HG02588 (cell line): ENCODE results near the gene RFC5.
"Not testable (repeated sequence)": the region's sequence is repeated elsewhere in the genome, so short reads cannot be mapped to it uniquely, and the experiment has no call there.

Experiments
- ATAC-seq: cut with Tn5 transposase; IDR thresholded peaks from one replicate; pipeline ENCODE4 v1.9.1; 2021; ENCODE audit warnings: mild to moderate bottlenecking, moderate library complexity; ENCODE audit not compliant: unreplicated experiment

RFC5 gene

DNA sequence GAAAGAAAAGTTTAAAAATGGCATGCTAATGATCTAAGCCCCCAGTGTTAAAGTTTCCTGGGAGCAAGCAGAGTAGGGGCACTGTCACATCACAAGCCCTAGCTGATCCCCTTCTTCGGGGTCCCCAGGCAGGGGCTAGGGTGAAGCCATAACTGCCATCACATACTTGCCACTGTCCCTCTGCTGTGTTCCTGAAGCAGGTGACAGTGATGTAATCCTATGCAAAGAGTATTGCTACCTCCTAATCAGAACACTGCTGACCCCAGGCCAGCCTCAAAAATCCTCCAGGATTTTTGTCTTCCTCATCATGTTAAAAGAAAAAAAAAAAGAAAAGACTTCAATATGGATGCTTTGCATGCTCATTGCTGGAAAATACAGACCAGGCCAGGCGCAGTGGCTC is 1.2 kb upstream of the RFC5 start:
- no peak for ATAC-seq

DNA sequence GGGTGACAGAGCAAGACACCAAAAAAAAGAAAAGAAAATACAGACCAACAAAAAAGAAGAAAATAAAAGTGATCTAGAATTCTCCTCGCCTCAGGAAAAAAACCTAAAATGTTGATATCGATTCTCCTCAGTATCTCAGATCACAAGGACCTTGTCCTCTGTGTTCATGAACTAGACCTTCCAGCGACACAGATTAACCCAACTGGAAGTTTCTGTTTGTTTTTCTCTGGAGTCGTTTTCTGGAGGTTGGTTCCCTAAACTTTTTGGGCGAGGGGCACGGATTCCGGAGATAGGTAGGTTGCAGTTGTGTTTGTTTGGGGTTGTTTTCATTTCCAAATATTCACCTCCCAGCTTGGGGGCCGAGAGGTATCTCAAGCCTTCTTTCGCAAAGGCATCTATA is 559 bp upstream of the RFC5 start:
- no peak for ATAC-seq

DNA sequence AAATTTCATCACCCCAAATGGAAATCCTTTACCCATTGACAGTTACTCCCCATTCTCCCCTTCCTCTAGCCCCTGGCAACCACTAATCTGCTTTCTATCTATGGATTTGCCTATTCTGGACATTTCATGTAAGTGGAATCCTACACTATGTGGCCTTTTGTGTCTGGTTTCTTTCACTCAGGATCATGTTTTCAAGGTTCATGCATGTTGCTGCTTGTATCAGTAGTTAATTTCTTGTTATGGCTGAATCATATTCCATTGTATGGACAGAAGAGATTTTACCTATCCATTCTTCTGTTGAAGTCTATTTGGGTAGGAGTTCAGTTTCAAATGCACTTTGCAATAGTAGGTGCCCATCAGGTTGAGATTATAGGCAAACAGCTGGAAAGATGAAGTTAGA is 1.4 kb downstream of the RFC5 start:
- ATAC-seq = no peak

DNA sequence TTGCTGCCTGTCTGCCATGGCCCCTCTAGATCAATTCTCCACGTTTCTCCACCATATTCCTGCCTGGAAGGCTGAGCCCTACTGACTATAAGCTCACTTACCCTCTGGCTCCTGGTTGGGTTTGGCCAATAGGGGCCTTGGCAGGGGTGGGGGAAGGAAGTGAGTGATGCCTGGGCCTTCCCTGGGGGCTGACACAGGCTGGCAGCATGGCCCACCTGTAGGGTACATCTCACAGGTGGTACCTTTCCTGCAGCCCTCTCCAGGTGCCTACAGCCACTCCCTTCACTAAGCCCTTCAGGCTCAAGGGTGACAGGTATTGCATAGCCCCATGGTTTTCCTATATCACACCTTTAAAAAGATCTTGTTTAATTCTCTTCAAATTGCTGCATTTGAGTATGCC is 3.5 kb downstream of the RFC5 start:
- no peak for ATAC-seq

DNA sequence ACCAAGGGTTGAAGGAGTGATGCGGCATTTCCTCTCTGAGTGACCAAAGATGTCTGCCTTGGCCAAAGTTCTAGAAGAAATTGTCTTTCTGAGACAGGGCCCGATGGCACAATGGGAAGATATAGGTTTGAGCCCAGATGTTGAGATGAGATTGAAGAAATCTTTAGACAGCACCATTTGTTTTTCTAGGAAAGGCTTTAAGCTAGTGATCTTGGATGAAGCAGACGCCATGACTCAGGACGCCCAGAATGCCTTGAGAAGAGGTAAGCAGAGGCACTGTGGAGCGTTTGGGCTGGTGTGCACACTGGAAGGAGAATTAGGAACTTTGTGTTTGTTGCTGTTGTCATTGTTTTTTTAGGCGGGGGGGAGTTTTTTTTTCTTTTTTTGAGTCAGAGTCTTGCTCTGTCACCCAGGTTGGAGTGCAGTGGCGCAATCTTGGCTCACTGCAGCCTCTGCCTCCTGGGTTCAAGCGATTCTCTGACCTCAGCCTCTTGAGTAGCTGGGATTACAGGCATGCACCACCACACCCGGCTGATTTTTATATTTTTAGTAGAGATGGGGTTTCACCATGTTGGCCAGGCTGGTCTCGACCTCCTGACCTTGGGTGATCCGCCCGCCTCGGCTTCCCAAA is 5.7 kb downstream of the RFC5 start:
- not testable (repeated sequence) for ATAC-seq

DNA sequence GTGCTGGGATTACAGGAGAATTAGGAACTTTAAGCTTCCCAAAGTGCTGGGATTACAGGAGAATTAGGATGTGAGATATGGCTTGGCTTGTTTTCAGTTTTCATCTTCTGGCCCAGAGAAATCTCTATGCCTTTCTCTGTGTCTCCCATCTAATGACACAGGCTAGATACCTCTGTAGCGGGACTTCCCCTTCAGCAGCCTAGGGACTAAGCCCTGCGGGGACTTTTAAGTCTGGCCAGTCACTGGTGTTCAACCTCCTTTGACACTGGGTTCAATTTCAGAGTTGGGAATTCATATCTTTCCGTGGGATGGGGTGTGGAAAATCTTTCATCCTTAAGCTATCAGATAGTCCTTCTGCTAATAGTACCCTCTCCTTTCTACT is 6.2 kb downstream of the RFC5 start:
- ATAC-seq = no peak

DNA sequence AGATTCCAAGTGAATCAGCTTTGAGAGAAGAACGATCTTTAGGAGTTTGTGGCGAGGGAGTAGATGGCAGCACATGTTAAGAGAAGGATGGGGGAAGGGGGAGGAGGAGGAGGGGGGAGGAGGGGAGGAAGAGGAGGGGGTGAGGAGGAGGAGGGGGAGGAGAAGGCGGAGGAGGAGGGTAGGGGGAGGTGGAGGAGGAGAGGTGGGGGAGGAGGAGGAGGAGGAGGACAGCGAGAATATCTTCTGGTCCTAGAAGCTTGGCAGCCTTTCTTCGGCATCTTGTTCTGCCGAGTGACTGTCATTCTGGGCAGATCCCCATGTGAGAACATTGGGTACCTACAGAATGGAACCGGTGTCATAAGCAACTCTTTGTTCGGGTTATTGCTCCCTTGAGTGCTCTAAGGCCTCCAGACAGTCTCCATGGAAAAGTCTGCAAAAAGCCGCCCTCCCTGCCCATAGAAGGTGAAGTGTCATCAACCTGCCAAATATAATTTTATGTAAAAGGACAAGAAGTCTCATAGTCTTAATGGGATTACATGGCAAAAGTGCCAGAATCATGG is 6.9 kb downstream of the RFC5 start:
- ATAC-seq = no peak

DNA sequence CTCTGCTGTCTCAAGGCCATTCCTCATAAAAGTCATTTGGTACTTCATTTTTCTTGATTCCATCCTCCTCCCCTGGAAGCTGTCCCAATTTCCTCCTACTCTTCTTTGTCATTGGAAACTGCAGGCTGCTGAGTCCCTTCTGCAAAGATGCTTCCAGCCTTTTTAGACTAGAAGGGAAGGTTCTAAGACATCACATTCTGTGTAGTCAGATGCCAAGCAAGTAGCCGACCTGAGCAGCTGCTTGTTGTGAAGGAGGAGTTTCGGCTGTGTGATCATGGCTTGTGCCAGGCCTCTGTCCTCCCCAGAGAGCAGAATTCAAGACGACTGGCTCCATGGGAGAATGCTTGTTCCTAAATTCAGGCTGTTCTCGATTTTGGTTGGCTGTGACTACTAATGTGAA is 8.7 kb downstream of the RFC5 start:
- no peak for ATAC-seq

DNA sequence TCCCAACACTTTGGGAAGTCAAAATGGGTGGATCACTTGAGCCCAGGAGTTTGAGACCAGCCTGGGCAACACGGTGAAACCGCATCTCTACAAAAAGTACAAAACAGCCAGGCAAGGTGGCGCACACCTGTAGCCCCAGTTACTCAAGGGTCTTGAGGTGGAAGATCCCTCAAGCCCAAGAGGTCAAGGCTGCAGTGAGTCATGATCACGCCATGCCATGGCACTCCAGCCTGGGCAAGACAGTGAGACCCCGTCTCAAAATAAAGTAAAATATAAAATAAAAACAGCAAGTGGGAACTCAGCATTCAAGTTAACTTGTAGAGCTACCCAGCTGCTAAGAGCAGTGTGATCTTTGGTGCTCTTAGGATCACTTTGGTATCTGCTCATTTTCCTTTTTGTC is 12.7 kb downstream of the RFC5 start:
- no peak for ATAC-seq

DNA sequence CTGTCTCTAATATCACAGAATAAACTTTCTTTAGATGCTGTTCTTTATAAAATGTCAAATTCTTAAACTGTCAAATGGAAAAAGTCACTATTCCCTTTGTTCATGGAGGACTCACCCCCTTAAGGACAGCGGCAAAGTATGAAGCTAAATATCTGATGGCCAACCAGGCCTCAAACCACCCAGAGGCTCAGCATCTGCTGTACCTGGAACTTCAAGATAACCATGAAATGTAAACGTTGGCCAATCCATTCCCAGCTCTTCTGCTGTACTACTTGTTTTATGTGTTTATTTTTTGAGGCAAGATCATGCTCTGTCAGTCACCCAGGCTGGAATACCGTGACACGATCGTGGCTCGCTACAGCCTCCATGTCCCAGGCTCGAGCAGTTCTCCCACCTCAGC is 15.7 kb downstream of the RFC5 start:
- no peak for ATAC-seq

DNA sequence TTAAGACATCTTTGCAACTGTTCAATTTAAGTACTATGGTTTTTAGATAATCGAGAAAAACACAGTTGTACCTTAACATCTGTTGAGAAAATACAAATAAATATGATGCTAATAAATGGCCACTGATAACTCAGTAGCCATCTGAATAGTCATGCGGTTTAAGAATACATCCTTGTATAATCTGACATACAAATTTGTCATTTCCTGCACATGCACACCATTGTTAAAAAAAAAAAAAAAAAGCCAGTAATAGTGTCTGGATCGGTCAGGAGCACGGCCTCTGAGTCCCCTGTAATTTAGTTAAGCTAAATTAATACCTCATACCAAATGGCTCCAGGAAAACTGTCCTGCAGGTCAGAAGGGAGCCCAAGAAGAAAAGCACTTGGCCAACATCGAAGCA is 16.8 kb downstream of the RFC5 start:
- no peak for ATAC-seq

DNA sequence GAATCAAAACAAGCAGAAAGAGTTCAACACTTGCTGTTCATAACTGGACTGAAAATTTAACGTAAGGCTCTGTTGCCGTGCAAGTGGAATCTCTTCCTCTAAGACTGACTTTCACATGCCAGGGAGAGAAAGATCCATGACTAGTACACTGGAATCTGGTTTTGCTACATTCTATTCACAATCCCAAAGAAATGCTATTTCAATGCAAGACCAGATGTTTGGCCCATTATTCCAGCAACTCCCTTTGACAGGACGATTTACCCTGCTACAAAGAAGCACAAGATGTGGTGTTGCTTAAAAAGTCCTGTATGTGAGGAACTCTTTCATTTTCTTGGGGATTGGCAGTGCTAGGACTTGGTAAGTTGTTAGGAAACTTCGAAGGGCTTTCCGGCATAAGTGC is 17.4 kb downstream of the RFC5 start:
- ATAC-seq = no peak

DNA sequence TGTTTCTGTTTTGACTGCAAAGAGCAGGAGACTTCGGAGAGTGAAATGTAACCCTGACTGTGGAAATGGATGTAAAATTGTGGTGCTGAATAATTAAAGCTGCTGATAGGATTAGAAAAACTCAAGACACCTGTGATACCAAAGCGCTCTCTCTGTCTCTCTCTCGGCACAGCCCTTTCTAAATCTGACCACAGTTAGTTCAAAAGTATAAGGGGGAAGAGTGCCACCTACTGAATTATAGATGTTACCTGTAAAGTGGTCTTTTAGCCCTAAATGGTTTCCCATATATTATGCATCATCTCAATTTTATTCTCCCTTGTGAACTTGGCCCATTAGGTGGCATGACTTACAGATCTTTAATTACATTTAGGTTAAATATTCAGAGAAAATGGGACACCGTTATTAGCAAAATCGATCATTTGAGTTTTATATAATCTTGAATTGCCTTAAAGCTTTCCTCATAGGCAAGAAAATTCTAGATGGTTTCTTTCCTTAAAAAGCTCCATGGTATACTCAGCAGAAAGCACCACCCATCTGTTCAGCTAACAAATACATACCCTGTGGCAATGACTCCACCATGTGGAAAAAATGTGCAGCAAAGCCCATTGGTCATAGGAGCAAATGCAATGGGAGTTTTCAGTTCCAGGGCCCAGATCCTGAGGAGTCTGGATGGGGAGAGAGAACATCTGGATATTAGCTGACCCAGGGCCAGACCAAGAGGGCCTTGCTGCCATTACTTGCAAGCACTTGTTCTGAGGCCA is 18.1 kb downstream of the RFC5 start:
- ATAC-seq = no peak

DNA sequence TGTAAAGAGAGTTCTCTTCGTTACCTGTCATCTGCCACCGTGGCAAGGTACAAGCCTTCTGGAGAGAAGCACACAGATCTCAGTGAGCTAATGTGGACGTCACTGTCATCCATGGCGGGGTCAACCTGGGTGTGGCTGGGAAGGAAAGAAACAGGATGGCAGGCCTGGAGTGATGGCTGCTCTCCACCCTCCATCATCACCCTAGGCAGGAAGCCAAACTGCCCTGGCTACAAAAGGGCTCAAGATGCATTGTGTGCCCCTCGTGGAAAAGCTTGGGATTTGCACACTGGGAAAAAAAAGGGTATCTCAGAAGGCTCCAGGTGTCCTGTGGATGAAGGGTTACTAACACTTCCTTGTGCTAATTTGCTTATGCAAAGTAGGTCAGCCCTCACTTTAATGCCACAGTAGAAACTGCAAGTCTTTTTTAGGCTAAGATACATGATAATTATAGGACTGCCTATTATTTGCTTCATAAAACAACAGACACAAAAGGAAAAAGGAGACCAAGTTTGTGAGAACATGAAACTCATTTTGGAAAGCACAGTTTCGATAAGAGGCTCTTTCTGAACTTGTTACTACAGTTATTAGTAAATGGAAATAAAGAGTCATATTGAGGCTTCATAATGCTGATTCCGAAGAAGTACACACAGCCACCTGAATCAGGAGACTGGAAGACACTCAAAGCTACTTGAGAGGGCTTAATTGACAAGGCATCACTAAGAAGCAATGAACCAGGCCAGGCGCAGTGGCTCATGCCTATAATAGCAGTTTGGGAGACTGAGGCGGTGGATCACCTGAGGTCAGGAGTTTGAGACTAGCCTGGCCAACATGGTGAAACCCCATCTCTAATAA is 18.9 kb downstream of the RFC5 start:
- ATAC-seq = peak; percentile 74

DNA sequence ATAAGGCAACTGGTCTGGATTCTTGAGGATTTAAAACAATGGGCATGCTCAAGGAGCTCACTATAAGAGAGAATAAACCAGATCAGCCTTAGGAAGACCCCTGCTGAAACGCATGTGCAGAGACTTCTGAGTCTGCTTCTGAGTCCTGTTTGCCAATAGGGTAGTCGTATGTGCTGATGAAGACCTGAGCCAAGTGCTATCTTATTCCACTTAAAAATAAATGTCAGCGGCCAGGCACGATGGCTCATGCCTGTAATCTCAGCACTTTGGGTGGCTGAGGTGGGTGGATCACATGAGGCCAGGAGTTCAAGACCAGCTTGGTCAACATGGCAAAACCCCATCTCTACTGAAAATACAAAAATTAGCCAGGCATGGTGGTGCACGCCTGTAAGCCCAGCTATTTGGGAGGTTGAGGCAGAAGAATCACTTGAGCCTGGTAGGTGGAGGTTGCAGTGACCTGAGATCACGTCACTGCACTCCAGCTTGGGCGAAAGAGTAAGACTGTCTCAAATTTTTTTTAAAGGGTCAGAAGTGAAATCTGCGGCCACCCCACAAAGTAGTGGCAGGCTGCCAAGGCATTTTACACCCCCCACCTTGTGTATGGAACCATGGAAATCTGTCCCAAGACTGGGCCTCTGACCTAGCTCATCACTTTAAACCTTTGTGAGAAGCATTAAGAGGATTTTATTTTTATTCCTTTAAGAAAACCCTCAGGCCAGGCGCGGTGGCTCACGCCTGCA is 20.3 kb downstream of the RFC5 start:
- no peak for ATAC-seq

DNA sequence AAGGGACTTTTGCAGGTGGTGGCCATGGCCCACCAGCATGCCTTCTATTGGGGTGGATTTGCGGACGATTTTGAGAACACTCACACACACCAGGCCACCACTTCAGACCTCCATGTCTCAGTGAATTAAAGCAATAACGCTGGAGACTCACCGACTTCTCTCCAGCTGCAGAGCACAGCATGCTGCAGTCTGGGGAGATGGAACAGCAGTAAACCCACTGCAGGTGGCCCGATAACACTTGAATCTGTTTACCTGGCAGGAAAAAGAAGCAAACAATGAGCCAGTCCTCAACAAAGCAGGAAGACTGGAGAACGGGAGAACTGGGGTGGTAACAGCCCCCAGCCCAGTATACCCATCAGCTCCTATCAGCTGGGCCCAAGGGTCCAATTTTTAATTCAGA is 21.6 kb downstream of the RFC5 start:
- no peak for ATAC-seq

DNA sequence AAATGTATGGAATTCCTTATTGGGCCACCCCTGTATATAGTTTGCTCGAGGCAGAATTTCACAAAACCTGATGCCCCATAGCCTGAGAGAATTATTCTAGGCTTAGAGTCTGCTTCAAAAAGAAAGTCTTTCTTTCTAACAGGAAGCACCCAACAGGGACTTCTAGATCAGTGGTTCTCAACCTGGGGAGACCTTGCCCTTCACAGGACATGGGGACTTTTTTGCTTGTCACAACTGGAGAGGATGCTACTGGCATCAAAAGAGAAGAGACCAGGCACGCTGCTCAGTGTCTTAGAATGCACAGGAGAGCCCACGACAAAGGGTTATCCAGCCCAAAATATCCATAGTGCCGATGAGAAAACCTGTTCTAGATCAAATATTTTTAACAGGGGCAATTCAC is 25.6 kb downstream of the RFC5 start:
- no peak for ATAC-seq

DNA sequence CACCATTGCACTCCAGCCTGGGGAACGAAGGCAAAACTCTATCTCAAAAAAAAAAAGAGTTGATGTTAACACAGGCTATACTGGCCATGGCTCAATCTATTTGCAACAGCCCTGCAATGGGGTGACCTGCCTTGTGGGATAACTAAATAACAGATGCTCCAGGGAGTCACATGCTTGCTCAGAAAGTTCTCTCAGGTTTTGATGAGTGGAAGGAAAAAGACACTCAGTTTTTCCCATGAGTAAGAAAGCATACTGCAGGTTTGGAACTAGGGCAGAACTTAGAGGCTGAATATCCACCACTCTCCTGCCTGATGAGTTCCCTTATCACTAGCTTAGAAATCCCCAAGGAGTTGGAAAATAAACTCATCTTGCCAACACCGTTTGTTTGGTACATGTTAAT is 27.6 kb downstream of the RFC5 start:
- ATAC-seq = no peak

DNA sequence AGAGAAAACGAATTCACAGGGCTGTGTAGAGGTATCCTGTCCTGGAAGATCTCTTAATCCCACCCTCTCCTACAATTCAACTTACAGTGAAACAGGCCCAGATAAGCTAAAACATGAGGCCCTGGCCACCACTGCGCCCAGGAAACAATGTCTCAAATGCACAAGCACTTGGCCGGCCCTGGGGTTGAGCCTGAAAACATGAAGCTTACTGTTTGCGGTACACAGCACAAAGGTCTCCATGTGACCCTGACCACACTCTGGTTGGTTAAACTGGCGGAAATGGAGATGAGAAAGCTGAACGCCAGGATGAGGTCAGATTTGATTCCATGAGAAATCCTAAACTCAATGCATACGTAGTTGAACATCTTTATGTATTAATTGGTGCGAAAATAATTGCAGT is 28.1 kb downstream of the RFC5 start:
- no peak for ATAC-seq

DNA sequence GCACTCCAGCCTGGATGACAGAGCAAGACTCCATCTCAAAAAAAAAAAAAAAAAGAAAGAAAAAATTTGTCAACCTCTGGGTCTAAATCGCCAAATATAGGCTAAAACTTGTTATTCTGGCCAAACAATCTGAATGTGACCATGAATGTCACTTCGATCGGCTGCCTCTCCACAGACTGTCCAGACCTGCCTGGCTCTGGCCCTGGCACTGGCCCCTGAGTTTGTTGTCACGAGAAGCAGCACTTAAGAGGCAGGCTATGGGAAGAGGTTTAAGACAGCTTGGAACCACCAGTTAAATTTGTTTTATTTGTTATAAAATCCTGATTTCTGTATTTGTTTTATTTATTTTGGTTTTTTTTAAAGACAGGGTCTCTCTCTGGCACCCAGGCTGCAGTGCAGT is 29.9 kb downstream of the RFC5 start:
- no peak for ATAC-seq
